Measurements from ENCODE around the gene SCAMP5. TPM values are rescaled to one million over a fixed set of nuclear protein-coding genes. Genes with fewer than 3 reads are reported as not detected.

SCAMP5 gene
- total and polyA plus RNA-seq, 3 experiments from 2014 or later: 0.16 to 1.1 (median 0.74) TPM

DNA sequence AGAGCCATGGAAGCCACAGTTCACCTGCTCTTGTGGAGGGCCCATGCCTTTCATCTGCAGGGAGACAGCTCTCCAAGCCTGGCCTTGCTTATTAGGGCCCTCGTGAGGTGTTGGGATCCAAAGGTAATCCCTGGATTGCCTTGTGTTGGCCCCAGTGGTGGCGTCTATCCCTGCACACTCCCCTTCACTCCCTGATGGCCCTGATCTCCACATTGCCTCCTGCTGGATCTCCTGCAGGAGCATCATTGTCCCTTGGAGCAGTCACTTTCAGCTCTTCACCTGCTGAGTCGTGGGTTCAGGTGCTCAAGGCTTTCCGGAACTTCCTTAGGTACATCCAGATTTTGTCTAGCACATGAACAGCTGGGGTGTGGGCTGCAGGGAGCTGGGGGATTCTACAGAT, 35.1 kb downstream of the SCAMP5 start:
- H3K9me3 ChIP-seq (ENCODE audit: low read length): no peaks in the 10 kb centered on the region
- ChIA-PET CTCF (interaction anchor here (1.6 to 5.2 kb wide), 6 partner anchors 7 to 252 kb away, joined by 3 to 57 read pairs (median 8); partner anchors contain the start of gene C15orf39), POLR2A (no interaction called here)
- no peak overlapping the region for H3K27ac Mint-ChIP-seq
- peaks cover 4 to 13% (median 6%) of the 10 kb centered on the region in 3 donors for H3K4me1 Mint-ChIP-seq
- DNase-seq: no peak
- no peaks in the 10 kb centered on the region for H3K27me3 ChIP-seq (ENCODE audit: insufficient read depth, low read length, poor library complexity, severe bottlenecking)
- H3K36me3 ChIP-seq (ENCODE audit: insufficient read depth, low read length): no peaks in the 10 kb centered on the region
- H3K4me3 ChIP-seq (ENCODE audit: low read length): no peak overlapping the region
- no peak overlapping the region for H3K27ac ChIP-seq (ENCODE audit: low read depth, low read length)
- peaks cover 0 to 21% (median 3%) of the 10 kb centered on the region in 3 donors for H3K36me3 Mint-ChIP-seq
- no peaks in the 10 kb centered on the region for H3K9me3 Mint-ChIP-seq
- no peak overlapping the region for H3K4me3 Mint-ChIP-seq
- H3K27me3 Mint-ChIP-seq: no peaks in the 10 kb centered on the region
- peaks cover 4% of the 10 kb centered on the region for H3K4me1 ChIP-seq (ENCODE audit: insufficient read depth, low read length)

GRCh38 chr15:75031848-75032247, 36.5 kb downstream of the SCAMP5 start:
- CTCF ChIA-PET: interaction anchor here (1.0 to 5.2 kb wide), 4 partner anchors 11 to 173 kb away, joined by 3 to 57 read pairs (median 4); partner anchors contain the start of gene C15orf39
- H3K9me3 Mint-ChIP-seq: no peaks in the 10 kb centered on the region
- Histone ChIP-seq H3K9me3 (ENCODE audit: low read length) (no peaks in the 10 kb centered on the region), H3K4me1 (ENCODE audit: insufficient read depth, low read length) (peaks cover 4% of the 10 kb centered on the region), H3K36me3 (ENCODE audit: insufficient read depth, low read length) (no peaks in the 10 kb centered on the region), H3K4me3 (ENCODE audit: low read length) (no peak overlapping the region), H3K27me3 (ENCODE audit: insufficient read depth, low read length, poor library complexity, severe bottlenecking) (no peaks in the 10 kb centered on the region), H3K27ac (ENCODE audit: low read depth, low read length) (no peak overlapping the region)
- no peak overlapping the region for H3K27ac Mint-ChIP-seq
- DNase-seq: no peak
- H3K4me3 Mint-ChIP-seq: no peak overlapping the region
- POLR2A ChIA-PET: no interaction called here
- no peaks in the 10 kb centered on the region for H3K27me3 Mint-ChIP-seq
- peaks cover 0 to 23% (median 7%) of the 10 kb centered on the region in 3 donors for H3K36me3 Mint-ChIP-seq
- H3K4me1 Mint-ChIP-seq: peaks cover 4 to 15% (median 6%) of the 10 kb centered on the region in 3 donors

- no peaks in the 10 kb centered on the region for H3K27me3 Mint-ChIP-seq
- CTCF ChIA-PET: interaction anchor here (1.0 to 5.2 kb wide), 3 partner anchors 10 to 172 kb away, joined by 3 to 57 read pairs (median 3); partner anchors contain the start of gene C15orf39
- H3K4me3 ChIP-seq (ENCODE audit: low read length): no peak overlapping the region
- H3K9me3 ChIP-seq (ENCODE audit: low read length): no peaks in the 10 kb centered on the region
- H3K27me3 ChIP-seq (ENCODE audit: insufficient read depth, low read length, poor library complexity, severe bottlenecking): no peaks in the 10 kb centered on the region
- H3K4me3 Mint-ChIP-seq: no peak overlapping the region
- H3K36me3 Mint-ChIP-seq: peaks cover 0 to 25% (median 7%) of the 10 kb centered on the region in 3 donors
- no peaks in the 10 kb centered on the region for H3K36me3 ChIP-seq (ENCODE audit: insufficient read depth, low read length)
- no peak for DNase-seq
- H3K9me3 Mint-ChIP-seq: no peaks in the 10 kb centered on the region
- peaks cover 4% of the 10 kb centered on the region for H3K4me1 ChIP-seq (ENCODE audit: insufficient read depth, low read length)
- POLR2A ChIA-PET: no interaction called here
- no peak overlapping the region for H3K27ac ChIP-seq (ENCODE audit: low read depth, low read length)
- peaks cover 4 to 19% (median 12%) of the 10 kb centered on the region in 3 donors for H3K4me1 Mint-ChIP-seq
- no peak overlapping the region for H3K27ac Mint-ChIP-seq
Measured at GRCh38 chr15:75032395-75032794, 37.0 kb downstream of the SCAMP5 start.

- H3K36me3 ChIP-seq (ENCODE audit: insufficient read depth, low read length): no peaks in the 10 kb centered on the region
- H3K27ac ChIP-seq (ENCODE audit: low read depth, low read length): no peak overlapping the region
- ChIA-PET POLR2A (interaction anchor here (0.5 kb wide), 1 partner anchor 23 kb away, joined by 4 read pairs; no protein-coding TSS in a partner anchor), CTCF (interaction anchor here (1.2 to 1.3 kb wide), 3 partner anchors 168 to 1070 kb away, joined by 3 to 4 read pairs (median 3); partner anchors contain the start of gene C15orf39)
- Mint-ChIP-seq H3K4me3 (no peak overlapping the region), H3K36me3 (peaks cover 0 to 27% (median 7%) of the 10 kb centered on the region in 3 donors), H3K9me3 (no peaks in the 10 kb centered on the region), H3K27me3 (no peaks in the 10 kb centered on the region), H3K27ac (no peak overlapping the region), H3K4me1 (peaks cover 10 to 29% (median 20%) of the 10 kb centered on the region in 3 donors)
- no peak overlapping the region for H3K4me3 ChIP-seq (ENCODE audit: low read length)
- H3K27me3 ChIP-seq (ENCODE audit: insufficient read depth, low read length, poor library complexity, severe bottlenecking): no peaks in the 10 kb centered on the region
- peaks cover 4% of the 10 kb centered on the region for H3K4me1 ChIP-seq (ENCODE audit: insufficient read depth, low read length)
- no peaks in the 10 kb centered on the region for H3K9me3 ChIP-seq (ENCODE audit: low read length)
- no peak for DNase-seq
Measured at GRCh38 chr15:75033809-75034208, 38.4 kb downstream of the SCAMP5 start.

GRCh38 chr15:75034615-75035014, 39.3 kb downstream of the SCAMP5 start:
- Mint-ChIP-seq H3K4me1 (peaks cover 6 to 23% (median 15%) of the 10 kb centered on the region in 3 donors), H3K36me3 (peaks cover 0 to 22% (median 5%) of the 10 kb centered on the region in 3 donors), H3K27me3 (no peaks in the 10 kb centered on the region), H3K27ac (no peak overlapping the region), H3K9me3 (no peaks in the 10 kb centered on the region), H3K4me3 (no peak overlapping the region)
- POLR2A ChIA-PET: no interaction called here
- Histone ChIP-seq H3K27ac (ENCODE audit: low read depth, low read length) (no peak overlapping the region), H3K9me3 (ENCODE audit: low read length) (no peaks in the 10 kb centered on the region), H3K27me3 (ENCODE audit: insufficient read depth, low read length, poor library complexity, severe bottlenecking) (no peaks in the 10 kb centered on the region), H3K4me3 (ENCODE audit: low read length) (no peak overlapping the region), H3K36me3 (ENCODE audit: insufficient read depth, low read length) (no peaks in the 10 kb centered on the region), H3K4me1 (ENCODE audit: insufficient read depth, low read length) (peaks cover under 1% of the 10 kb centered on the region)
- CTCF ChIA-PET: interaction anchor here (1.2 to 1.3 kb wide), 3 partner anchors 167 to 1071 kb away, joined by 3 to 4 read pairs (median 3); partner anchors contain the start of gene C15orf39
- no peak for DNase-seq

GRCh38 chr15:75036212-75036616, 40.9 kb downstream of the SCAMP5 start:
- Mint-ChIP-seq H3K4me3 (peak overlapping the region in 1 of 7 donors; percentile 53), H3K27me3 (no peaks in the 10 kb centered on the region), H3K4me1 (peaks cover 6 to 23% (median 15%) of the 10 kb centered on the region in 3 donors), H3K27ac (peak overlapping the region in 3 of 8 donors; percentile 67 to 95 (median 87)), H3K9me3 (no peaks in the 10 kb centered on the region), H3K36me3 (peaks cover 0 to 14% (median 5%) of the 10 kb centered on the region in 3 donors)
- ChIA-PET POLR2A (no interaction called here), CTCF (interaction anchor here (1.2 kb wide), 1 partner anchor 169 kb away, joined by 4 read pairs; no protein-coding TSS in a partner anchor)
- no peaks in the 10 kb centered on the region for H3K36me3 ChIP-seq (ENCODE audit: insufficient read depth, low read length)
- H3K27me3 ChIP-seq (ENCODE audit: insufficient read depth, low read length, poor library complexity, severe bottlenecking): no peaks in the 10 kb centered on the region
- no peak overlapping the region for H3K4me3 ChIP-seq (ENCODE audit: low read length)
- H3K27ac ChIP-seq (ENCODE audit: low read depth, low read length): no peak overlapping the region
- H3K9me3 ChIP-seq (ENCODE audit: low read length): no peaks in the 10 kb centered on the region
- no peak for DNase-seq
- no peaks in the 10 kb centered on the region for H3K4me1 ChIP-seq (ENCODE audit: insufficient read depth, low read length)

DNA sequence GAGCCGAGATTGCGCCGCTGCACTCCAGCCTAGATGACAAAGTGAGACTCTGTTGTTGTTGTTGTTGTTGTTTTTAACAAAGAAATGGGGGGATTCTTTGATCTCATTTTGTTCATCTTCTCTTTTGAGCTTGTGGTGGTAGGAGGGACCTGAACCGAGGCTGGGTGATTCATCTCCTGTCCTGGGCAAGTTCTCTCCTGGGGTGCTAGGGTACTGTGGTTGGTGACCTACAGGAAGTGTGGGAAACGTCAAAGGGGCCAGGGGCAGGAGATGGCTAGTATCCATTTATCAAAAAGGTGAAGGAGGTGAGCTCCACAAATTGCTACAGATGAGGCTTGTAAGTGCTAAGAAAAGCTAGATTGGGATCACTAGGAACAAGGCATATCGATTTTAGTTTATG, 42.3 kb downstream of the SCAMP5 start:
- Mint-ChIP-seq H3K36me3 (peaks cover 0 to 18% (median 4%) of the 10 kb centered on the region in 3 donors), H3K27me3 (no peaks in the 10 kb centered on the region), H3K9me3 (no peaks in the 10 kb centered on the region), H3K4me3 (no peak overlapping the region), H3K4me1 (peaks cover 13 to 21% (median 20%) of the 10 kb centered on the region in 3 donors), H3K27ac (peak overlapping the region in 7 of 8 donors; percentile 5 to 90 (median 63))
- Histone ChIP-seq H3K27me3 (ENCODE audit: insufficient read depth, low read length, poor library complexity, severe bottlenecking) (no peaks in the 10 kb centered on the region), H3K4me1 (ENCODE audit: insufficient read depth, low read length) (peaks cover 1% of the 10 kb centered on the region), H3K27ac (ENCODE audit: low read depth, low read length) (no peak overlapping the region), H3K36me3 (ENCODE audit: insufficient read depth, low read length) (no peaks in the 10 kb centered on the region), H3K9me3 (ENCODE audit: low read length) (no peaks in the 10 kb centered on the region), H3K4me3 (ENCODE audit: low read length) (no peak overlapping the region)
- POLR2A ChIA-PET: no interaction called here
- DNase-seq: no peak
- CTCF ChIA-PET: interaction anchor here (2.0 kb wide), 1 partner anchor 8 kb away, joined by 7 read pairs; no protein-coding TSS in a partner anchor

DNA sequence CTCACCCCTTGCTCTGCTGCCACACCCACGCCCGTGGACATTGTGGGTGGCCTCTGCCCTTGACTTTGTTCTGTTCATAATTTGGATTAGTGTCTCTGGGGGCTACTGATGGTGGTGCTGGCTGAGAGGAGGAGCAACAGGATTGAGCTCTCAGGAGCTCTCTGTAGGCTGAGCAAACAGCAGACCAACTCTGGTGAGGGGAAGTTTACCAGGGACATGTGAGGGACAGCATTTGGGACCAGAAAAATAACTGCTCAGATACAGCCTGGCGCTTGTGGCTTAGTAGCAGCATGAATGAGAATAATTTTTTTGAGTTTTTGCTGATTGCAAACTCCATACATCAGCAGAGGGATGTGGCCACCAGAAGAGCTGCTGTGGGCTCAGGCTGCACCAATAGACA, 42.9 kb downstream of the SCAMP5 start:
- Histone ChIP-seq H3K4me1 (ENCODE audit: insufficient read depth, low read length) (peaks cover 7% of the 10 kb centered on the region), H3K36me3 (ENCODE audit: insufficient read depth, low read length) (no peaks in the 10 kb centered on the region), H3K9me3 (ENCODE audit: low read length) (no peaks in the 10 kb centered on the region), H3K27me3 (ENCODE audit: insufficient read depth, low read length, poor library complexity, severe bottlenecking) (no peaks in the 10 kb centered on the region), H3K4me3 (ENCODE audit: low read length) (no peak overlapping the region), H3K27ac (ENCODE audit: low read depth, low read length) (no peak overlapping the region)
- peaks cover 0 to 20% (median 4%) of the 10 kb centered on the region in 3 donors for H3K36me3 Mint-ChIP-seq
- H3K4me1 Mint-ChIP-seq: peaks cover 18 to 27% (median 25%) of the 10 kb centered on the region in 3 donors
- no peaks in the 10 kb centered on the region for H3K9me3 Mint-ChIP-seq
- no peak overlapping the region for H3K4me3 Mint-ChIP-seq
- DNase-seq: no peak
- POLR2A ChIA-PET: no interaction called here
- no peaks in the 10 kb centered on the region for H3K27me3 Mint-ChIP-seq
- CTCF ChIA-PET: interaction anchor here (2.0 kb wide), 1 partner anchor 9 kb away, joined by 7 read pairs; no protein-coding TSS in a partner anchor
- peak overlapping the region in 2 of 8 donors; percentile 70 to 72 for H3K27ac Mint-ChIP-seq

Data from CD8-positive, alpha-beta memory T cell (primary cell).